Astrocyte of the spinal cord (primary cell): ENCODE data around the gene ESAM.
A peak's percentile ranks its signal among the peaks of the same experiment; 100 is the strongest.

Experiments
- DNase-seq: peaks from one replicate; pipeline ENCODE4 v3.0.0; 2011; ENCODE audit warnings: low read depth, low spot score
- H3K4me3 ChIP-seq: 2 replicates; pipeline ENCODE4 v1.5.1; 2011; ENCODE audit warnings: low read depth, mild to moderate bottlenecking, low read length, moderate library complexity
- in situ Hi-C: cut with HindIII; loops from 2 replicates; pipeline ENCODE4 v1.10.0; 2017; ENCODE audit warnings: low sequenced_read_pairs
- TF ChIP-seq, protein P1 (sequence below): IDR thresholded peaks from 2 replicates; pipeline ENCODE4 v1.5.1; 2012; ENCODE audit warnings: low read depth, mild to moderate bottlenecking, low read length, inconsistent platforms

ESAM gene

DNA sequence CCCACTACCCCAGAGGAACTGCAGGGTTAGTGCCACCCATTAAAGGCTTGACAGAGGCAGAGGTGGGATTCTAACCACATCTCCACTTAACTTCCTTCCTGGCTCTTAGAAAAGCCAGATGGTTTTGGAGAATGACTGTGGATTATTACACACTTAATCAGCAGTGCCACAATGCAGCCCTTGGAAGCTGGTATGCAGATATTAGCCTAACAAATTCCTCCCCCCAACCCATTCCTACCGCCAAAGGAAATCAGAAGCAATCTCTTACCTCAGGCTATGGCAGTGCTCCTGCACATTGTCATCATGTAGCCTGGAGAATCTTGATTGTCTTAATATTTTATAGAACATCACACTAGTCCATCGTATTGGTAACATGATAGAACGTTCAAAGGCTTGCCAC, 45.5 kb downstream of the ESAM start:
- peak; percentile 20 for DNase-seq
- TF ChIP-seq, protein P1, sequence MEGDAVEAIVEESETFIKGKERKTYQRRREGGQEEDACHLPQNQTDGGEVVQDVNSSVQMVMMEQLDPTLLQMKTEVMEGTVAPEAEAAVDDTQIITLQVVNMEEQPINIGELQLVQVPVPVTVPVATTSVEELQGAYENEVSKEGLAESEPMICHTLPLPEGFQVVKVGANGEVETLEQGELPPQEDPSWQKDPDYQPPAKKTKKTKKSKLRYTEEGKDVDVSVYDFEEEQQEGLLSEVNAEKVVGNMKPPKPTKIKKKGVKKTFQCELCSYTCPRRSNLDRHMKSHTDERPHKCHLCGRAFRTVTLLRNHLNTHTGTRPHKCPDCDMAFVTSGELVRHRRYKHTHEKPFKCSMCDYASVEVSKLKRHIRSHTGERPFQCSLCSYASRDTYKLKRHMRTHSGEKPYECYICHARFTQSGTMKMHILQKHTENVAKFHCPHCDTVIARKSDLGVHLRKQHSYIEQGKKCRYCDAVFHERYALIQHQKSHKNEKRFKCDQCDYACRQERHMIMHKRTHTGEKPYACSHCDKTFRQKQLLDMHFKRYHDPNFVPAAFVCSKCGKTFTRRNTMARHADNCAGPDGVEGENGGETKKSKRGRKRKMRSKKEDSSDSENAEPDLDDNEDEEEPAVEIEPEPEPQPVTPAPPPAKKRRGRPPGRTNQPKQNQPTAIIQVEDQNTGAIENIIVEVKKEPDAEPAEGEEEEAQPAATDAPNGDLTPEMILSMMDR: no peak
- in situ Hi-C loops: no loop called here
- no peak overlapping the region for H3K4me3 ChIP-seq

DNA sequence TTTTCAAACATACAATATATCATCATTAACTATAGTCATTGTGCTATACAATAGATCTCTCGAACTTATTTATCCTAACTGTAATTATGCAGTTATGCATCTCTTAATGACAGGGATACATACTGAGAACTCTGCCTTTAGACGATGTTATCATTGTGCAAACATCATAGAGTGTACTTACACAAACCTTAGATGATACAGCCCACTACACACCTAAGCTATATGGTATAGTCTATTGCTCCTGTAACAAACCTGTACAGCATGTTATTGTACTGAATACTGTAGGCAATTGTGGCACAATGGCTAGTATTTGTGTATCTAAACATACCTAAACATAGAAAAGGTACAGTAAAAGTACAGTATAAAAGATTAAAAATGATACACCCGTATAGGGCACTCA, 49.7 kb downstream of the ESAM start:
- TF ChIP-seq, protein P1: no peak
- no peak overlapping the region for H3K4me3 ChIP-seq
- in situ Hi-C loops: no loop called here
- no peak for DNase-seq

DNA sequence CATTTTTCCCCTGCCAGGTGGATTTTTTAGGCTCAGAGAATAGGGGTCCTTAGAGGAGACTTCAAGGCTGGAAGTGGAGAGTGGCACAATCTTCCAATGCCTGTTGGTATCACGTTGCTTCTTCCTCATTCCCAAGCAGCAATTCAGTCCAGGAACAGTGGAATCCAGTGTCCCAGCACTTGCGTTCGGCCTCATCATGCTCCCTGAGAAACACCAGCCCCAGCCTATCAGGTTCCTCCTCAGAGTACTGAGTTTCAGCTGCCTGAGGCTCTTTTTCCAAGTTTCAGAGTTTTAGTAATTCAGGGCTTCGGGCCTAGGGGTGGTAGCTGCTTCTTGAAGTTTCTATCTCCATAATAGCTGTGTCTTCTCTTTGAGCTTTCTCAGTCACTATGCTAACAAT, 54.3 kb downstream of the ESAM start:
- in situ Hi-C loops: no loop called here
- DNase-seq: no peak
- TF ChIP-seq, protein P1: no peak

More for the DNA sequence above, 54.3 kb downstream of the ESAM start:
- H3K4me3 ChIP-seq: no peak overlapping the region
